SH-SY5Y (cell line): ENCODE data around the gene PRRC2B.

Experiments
- GATA2 ChIP-seq: IDR thresholded peaks from 2 replicates; pipeline ENCODE4 v1.6.1; 2011; ENCODE audit warnings: mild to moderate bottlenecking, low read depth, low read length
- GATA3 ChIP-seq: IDR thresholded peaks from 2 replicates; pipeline ENCODE4 v1.6.1; 2011; ENCODE audit warnings: low read depth, mild to moderate bottlenecking, low read length, moderate library complexity

DNA sequence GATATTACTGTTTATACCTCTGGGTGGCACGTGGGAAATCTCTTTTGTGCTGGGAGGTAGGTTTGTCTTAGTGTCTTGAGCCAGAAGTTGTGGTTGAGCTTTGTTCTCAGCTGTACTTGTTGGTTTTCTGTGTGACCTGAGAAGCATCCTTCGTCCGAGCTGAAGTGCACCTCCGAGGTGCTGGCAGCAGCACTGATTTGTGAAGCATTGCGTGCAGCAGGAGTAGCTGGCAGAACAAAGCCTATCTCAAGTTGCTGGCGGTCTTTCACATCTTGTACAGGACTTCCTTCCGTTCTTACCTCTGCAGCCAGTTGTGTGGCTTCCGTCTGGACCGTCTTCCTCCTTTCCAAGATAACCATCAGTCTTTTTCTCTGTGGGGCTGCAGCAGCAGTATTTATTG is 4.3 kb downstream of the PRRC2B start:
- TF ChIP-seq GATA2 (peak; percentile 17; the same call in 1 of the 2 replicates), GATA3 (no peak)
